OCI-LY7 (cell line): ENCODE measurements around the gene SMIM29. TPM values are rescaled to one million over a fixed set of nuclear protein-coding genes. Genes with fewer than 3 reads are reported as not detected.
"Not testable (repeated sequence)": the region's sequence is repeated elsewhere in the genome, so short reads cannot be mapped to it uniquely, and the experiment has no call there.

Source experiments
- BruUV-seq: library from RNA; stranded (reverse); fragments of 400-500 nt; replicated peaks from 2 replicates; lab custom pipeline; 2021; lab: Mats Ljungman, UMichigan
- CTCF ChIA-PET: fragments of 300-600 bp; sonication (Branson Sonifier 250); formaldehyde crosslinking; loops from one replicate; lab custom pipeline; 2022; ENCODE audit warnings: antibody characterized with exemption; ENCODE audit not compliant: unreplicated experiment; lab: Charles Lee
- POLR2A ChIA-PET: fragments of 300-600 bp; sonication (Branson Sonifier 250); formaldehyde crosslinking; loops from one replicate; lab custom pipeline; 2022; ENCODE audit warnings: antibody characterized with exemption; lab: Charles Lee
- DNase-seq: peaks from one replicate; pipeline ENCODE4 v3.0.0-alpha.2; 2015; ENCODE audit warnings: low spot score
- H2AFZ ChIP-seq: fragments of 200-600 bp; sonication (generic), shearing (Covaris generic); 2 replicates; pipeline ENCODE4 v1.6.1; 2014; ENCODE audit warnings: mild to moderate bottlenecking, antibody characterized with exemption, low read length, moderate library complexity
- H3K27ac ChIP-seq: fragments of 200-600 bp; sonication (generic); 2 replicates; pipeline ENCODE4 v1.5.1; 2014; ENCODE audit warnings: mixed run types, low read depth, mild to moderate bottlenecking, moderate library complexity, low read length, inconsistent platforms; ENCODE audit not compliant: poor library complexity, severe bottlenecking
- H3K36me3 ChIP-seq: fragments of 200-600 bp; sonication (generic); 2 replicates; pipeline ENCODE4 v1.6.1; 2014; ENCODE audit warnings: mild to moderate bottlenecking, antibody characterized with exemption, low read length, moderate library complexity, mixed read lengths; ENCODE audit not compliant: insufficient read depth
- H3K4me1 ChIP-seq: fragments of 200-600 bp; sonication (generic); 2 replicates; pipeline ENCODE4 v1.5.1; 2014; ENCODE audit warnings: mild to moderate bottlenecking, low read length; ENCODE audit not compliant: insufficient read depth, poor library complexity, severe bottlenecking
- H3K4me2 ChIP-seq: fragments of 200-600 bp; sonication (generic); 2 replicates; pipeline ENCODE4 v1.6.1; 2014; ENCODE audit warnings: mild to moderate bottlenecking, low read length
- H3K4me3 ChIP-seq: fragments of 200-600 bp; sonication (generic); 2 replicates; pipeline ENCODE4 v1.5.1; 2014; ENCODE audit warnings: mild to moderate bottlenecking, low read depth, low read length; ENCODE audit not compliant: poor library complexity, severe bottlenecking
- H3K79me2 ChIP-seq: fragments of 200-600 bp; sonication (generic); 2 replicates; pipeline ENCODE4 v1.6.1; 2016; ENCODE audit warnings: low read depth, mild to moderate bottlenecking, low read length, moderate library complexity, mixed read lengths; ENCODE audit not compliant: insufficient read depth
- H3K9me2 ChIP-seq: fragments of 200-600 bp; sonication (generic); 2 replicates; pipeline ENCODE4 v1.6.1; 2016; ENCODE audit warnings: mild to moderate bottlenecking, low read length, mixed read lengths; ENCODE audit not compliant: insufficient read depth
- H3K9me3 ChIP-seq: fragments of 200-600 bp; sonication (generic); 2 replicates; pipeline ENCODE4 v1.6.1; 2014; ENCODE audit warnings: mild to moderate bottlenecking, mixed run types, low read length, mixed read lengths
- H4K20me1 ChIP-seq: fragments of 200-600 bp; sonication (generic); 2 replicates; pipeline ENCODE4 v1.6.1; 2014; ENCODE audit warnings: mild to moderate bottlenecking, antibody characterized with exemption, low read length, moderate library complexity, mixed read lengths; ENCODE audit not compliant: insufficient read depth
- CTCF ChIP-seq: fragments of 200-600 bp; sonication (generic); conservative IDR thresholded peaks from 2 replicates; pipeline ENCODE4 v1.5.1; 2014; ENCODE audit warnings: mild to moderate bottlenecking, antibody characterized with exemption, low read length, moderate library complexity, mixed read lengths
- EZH2phosphoT487 ChIP-seq: fragments of 200-600 bp; sonication (generic); IDR thresholded peaks from 2 replicates; pipeline ENCODE4 v1.6.1; 2018; ENCODE audit warnings: low read depth, borderline replicate concordance, mild to moderate bottlenecking, mixed run types, antibody characterized with exemption, low read length, moderate library complexity, mixed read lengths
- intact Hi-C: fragments of 100-400 bp; cut with micrococcal nuclease; formaldehyde crosslinking; loops from one replicate; pipeline ENCODE4 v1.10.0; 2022; ENCODE audit not compliant: unreplicated experiment
- total RNA-seq, 2 experiments: library from RNA; depleted of rRNA in 1 of 2; stranded (reverse); fragments of >200 nt in 1 of 2; shearing (Covaris generic) in 1 of 2; gene quantifications; 2 replicates each; pipeline ENCODE4 v1.2.3, GENCODE V29; 2014 to 2022

SMIM29 gene
- total RNA-seq, 2 experiments from 2014 or later = 17.3 to 21.3 TPM

DNA sequence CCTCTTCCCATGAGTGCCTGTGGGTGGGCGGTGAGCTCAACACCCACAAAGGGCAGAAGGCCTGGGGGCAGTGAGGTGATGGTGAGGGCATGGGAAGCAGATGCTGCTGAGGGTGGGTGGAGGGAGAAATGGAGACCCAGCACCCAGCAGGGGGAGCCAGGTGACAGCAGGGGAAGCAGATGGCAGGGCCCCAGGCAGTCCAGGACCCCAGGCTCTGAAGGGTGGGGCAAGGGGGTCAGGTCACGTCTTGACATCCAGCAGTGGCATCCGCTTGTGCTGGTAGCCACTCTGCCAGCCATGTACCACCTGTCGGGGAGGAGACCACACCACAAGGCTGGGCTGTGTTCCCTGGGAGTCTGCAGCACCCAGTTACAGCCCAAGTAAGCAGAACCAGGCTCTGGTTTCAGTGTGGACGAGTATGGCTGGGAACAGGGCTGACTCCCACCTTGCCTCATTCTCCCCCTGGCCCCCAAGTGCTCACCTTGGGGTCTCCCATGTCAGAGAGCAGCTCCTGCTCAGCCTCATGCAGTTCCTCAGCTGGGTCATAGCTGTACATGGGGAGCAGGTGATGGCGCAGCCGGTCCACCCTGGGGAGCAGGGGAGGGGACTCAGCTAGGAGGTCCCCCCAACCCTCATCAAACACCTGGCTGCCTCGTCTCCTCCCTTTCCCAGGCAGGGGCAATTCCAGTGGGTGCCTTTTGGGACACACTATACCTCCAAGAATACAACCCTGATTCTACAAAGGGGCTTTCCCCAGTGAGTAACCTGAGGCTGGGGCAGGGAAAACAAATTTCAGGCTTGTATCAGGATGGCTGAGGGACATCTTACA is 2.0 kb downstream of the SMIM29 start:
- intact Hi-C loops = loop anchor here (2.0 to 5.0 kb wide), 4 partner anchors 50 to 896 kb away; partner anchors contain the start of gene TCP11
- POLR2A ChIA-PET = no interaction called here
- Histone ChIP-seq H3K4me3 (no peak overlapping the region), H3K79me2 (peaks cover 5% of the 10 kb centered on the region; the same call in 1 of the 2 replicates), H3K9me3 (no peaks in the 10 kb centered on the region), H2AFZ (no peak overlapping the region), H3K36me3 (peaks cover 53% of the 10 kb centered on the region), H4K20me1 (peaks cover 7% of the 10 kb centered on the region; the same call in 1 of the 2 replicates), H3K4me2 (peak overlapping the region; percentile 18), H3K27ac (peak overlapping the region; percentile 41), H3K9me2 (no peaks in the 10 kb centered on the region), H3K4me1 (peaks cover 49% of the 10 kb centered on the region)
- CTCF ChIA-PET = interaction anchor here (0.6 kb wide), 1 partner anchor 178 kb away, joined by 4 read pairs; no protein-coding TSS in a partner anchor
- no TSS peak for BruUV-seq
- peak; percentile 73 for DNase-seq
- no peak for TF ChIP-seq EZH2phosphoT487
- peak; percentile 79 for TF ChIP-seq CTCF

GRCh38 chr6:34246249-34246562 is 2.6 kb downstream of the SMIM29 start:
- no peaks in the 10 kb centered on the region for H3K9me3 ChIP-seq
- peaks cover 13% of the 10 kb centered on the region for H4K20me1 ChIP-seq
- H3K4me1 ChIP-seq = peaks cover 54% of the 10 kb centered on the region
- ChIA-PET CTCF (no interaction called here), POLR2A (no interaction called here)
- peak overlapping the region; percentile 41 for H3K27ac ChIP-seq
- no peaks in the 10 kb centered on the region for H3K9me2 ChIP-seq
- no peak overlapping the region for H3K4me3 ChIP-seq
- H2AFZ ChIP-seq = no peak overlapping the region
- peaks cover 59% of the 10 kb centered on the region for H3K36me3 ChIP-seq
- H3K4me2 ChIP-seq = no peak overlapping the region
- TF ChIP-seq CTCF (no peak), EZH2phosphoT487 (no peak)
- intact Hi-C loops = loop anchor here (2.0 to 5.0 kb wide), 4 partner anchors 49 to 896 kb away; partner anchors contain the start of gene TCP11
- BruUV-seq = no TSS peak
- peaks cover 11% of the 10 kb centered on the region for H3K79me2 ChIP-seq
- no peak for DNase-seq

- POLR2A ChIA-PET = not testable (repeated sequence)
- BruUV-seq = TSS peak; percentile 91
Measured at GRCh38 chr6:34245761-34246140, 3.1 kb downstream of the SMIM29 start.

DNA sequence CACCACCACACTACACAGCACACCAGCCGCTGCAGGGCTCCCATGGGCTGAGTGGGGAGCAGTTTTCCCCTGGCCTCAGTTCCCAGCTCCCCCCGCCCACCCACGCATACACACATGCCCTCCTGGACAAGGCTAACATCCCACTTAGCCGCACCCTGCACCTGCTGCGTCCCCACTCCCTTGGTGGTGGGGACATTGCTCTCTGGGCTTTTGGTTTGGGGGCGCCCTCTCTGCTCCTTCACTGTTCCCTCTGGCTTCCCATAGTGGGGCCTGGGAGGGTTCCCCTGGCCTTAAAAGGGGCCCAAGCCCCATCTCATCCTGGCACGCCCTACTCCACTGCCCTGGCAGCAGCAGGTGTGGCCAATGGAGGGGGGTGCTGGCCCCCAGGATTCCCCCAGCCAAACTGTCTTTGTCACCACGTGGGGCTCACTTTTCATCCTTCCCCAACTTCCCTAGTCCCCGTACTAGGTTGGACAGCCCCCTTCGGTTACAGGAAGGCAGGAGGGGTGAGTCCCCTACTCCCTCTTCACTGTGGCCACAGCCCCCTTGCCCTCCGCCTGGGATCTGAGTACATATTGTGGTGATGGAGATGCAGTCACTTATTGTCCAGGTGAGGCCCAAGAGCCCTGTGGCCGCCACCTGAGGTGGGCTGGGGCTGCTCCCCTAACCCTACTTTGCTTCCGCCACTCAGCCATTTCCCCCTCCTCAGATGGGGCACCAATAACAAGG is 3.6 kb downstream of the SMIM29 start:
- not testable (repeated sequence) for BruUV-seq

More at GRCh38 chr6:34245761-34246140, 3.1 kb downstream of the SMIM29 start:
- H3K4me3 ChIP-seq, H3K9me2 ChIP-seq, DNase-seq, H2AFZ ChIP-seq, H3K9me3 ChIP-seq, CTCF ChIA-PET, H3K4me2 ChIP-seq: not testable (repeated sequence)
- Histone ChIP-seq H4K20me1 (peaks cover 17% of the 10 kb centered on the region), H3K36me3 (peaks cover 64% of the 10 kb centered on the region), H3K27ac (peak overlapping the region; percentile 41), H3K79me2 (peaks cover 16% of the 10 kb centered on the region), H3K4me1 (peaks cover 58% of the 10 kb centered on the region)
- intact Hi-C loops = loop anchor here (2.0 to 5.0 kb wide), 4 partner anchors 49 to 897 kb away; partner anchors contain the start of gene TCP11

More for the DNA sequence above, 3.6 kb downstream of the SMIM29 start:
- H2AFZ ChIP-seq, H3K4me3 ChIP-seq, H3K4me2 ChIP-seq, H3K9me2 ChIP-seq, DNase-seq, H3K9me3 ChIP-seq: not testable (repeated sequence)
- CTCF ChIA-PET = interaction anchor here (0.6 kb wide), 1 partner anchor 72 kb away, joined by 13 read pairs; no protein-coding TSS in a partner anchor
- Histone ChIP-seq H3K27ac (peak overlapping the region; percentile 54), H3K4me1 (peaks cover 64% of the 10 kb centered on the region), H3K36me3 (peaks cover 69% of the 10 kb centered on the region), H3K79me2 (peaks cover 21% of the 10 kb centered on the region), H4K20me1 (peaks cover 23% of the 10 kb centered on the region)
- intact Hi-C loops = loop anchor here (5.0 kb wide), 2 partner anchors 362 to 897 kb away; partner anchors contain the start of gene TCP11
- POLR2A ChIA-PET = interaction anchor here (0.6 kb wide), 1 partner anchor 44 kb away, joined by 3 read pairs; no protein-coding TSS in a partner anchor
